ENCODE data around the gene LTB4R2. TPM values are rescaled to one million over a fixed set of nuclear protein-coding genes. Genes with fewer than 3 reads are reported as not detected.

LTB4R2 gene
- total RNA-seq, 1 experiment from 2014 or later = 15.0 TPM

- Histone ChIP-seq H4K20me1 (ENCODE audit: insufficient read depth) (no peaks in the 10 kb centered on the region), H3K36me3 (ENCODE audit: low read depth) (no peaks in the 10 kb centered on the region), H3F3A (ENCODE audit: insufficient read depth, low read depth) (peaks cover 10% of the 10 kb centered on the region), H3K9me3 (ENCODE audit: insufficient read depth, low read depth) (no peaks in the 10 kb centered on the region), H3K9me2 (ENCODE audit: insufficient read depth) (no peaks in the 10 kb centered on the region), H3K27ac (0 out of 2 replicates have a peak overlapping the region, but pooled peaks have one; percentile 26), H3K4me3 (no peak overlapping the region), H3K27me3 (ENCODE audit: insufficient read depth, low read depth) (no peaks in the 10 kb centered on the region), H3K79me2 (ENCODE audit: low read depth) (no peaks in the 10 kb centered on the region), H2AFZ (no peak overlapping the region), H3K4me1 (replicated peaks; ENCODE audit: insufficient read depth) (peaks cover 8% of the 10 kb centered on the region), H3K4me2 (no peak overlapping the region; the same call in 1 of the 2 replicates)
- ChIA-PET CTCF (no interaction called here), POLR2A (ENCODE audit: unreplicated experiment) (no interaction called here)
- DNase-seq = peak in 1 of 2 experiments; percentile 51
- TF ChIP-seq EZH2 (IDR thresholded peaks at IDR 0.05; ENCODE audit: low read depth) = no peak
- TF ChIP-seq, protein P1, sequence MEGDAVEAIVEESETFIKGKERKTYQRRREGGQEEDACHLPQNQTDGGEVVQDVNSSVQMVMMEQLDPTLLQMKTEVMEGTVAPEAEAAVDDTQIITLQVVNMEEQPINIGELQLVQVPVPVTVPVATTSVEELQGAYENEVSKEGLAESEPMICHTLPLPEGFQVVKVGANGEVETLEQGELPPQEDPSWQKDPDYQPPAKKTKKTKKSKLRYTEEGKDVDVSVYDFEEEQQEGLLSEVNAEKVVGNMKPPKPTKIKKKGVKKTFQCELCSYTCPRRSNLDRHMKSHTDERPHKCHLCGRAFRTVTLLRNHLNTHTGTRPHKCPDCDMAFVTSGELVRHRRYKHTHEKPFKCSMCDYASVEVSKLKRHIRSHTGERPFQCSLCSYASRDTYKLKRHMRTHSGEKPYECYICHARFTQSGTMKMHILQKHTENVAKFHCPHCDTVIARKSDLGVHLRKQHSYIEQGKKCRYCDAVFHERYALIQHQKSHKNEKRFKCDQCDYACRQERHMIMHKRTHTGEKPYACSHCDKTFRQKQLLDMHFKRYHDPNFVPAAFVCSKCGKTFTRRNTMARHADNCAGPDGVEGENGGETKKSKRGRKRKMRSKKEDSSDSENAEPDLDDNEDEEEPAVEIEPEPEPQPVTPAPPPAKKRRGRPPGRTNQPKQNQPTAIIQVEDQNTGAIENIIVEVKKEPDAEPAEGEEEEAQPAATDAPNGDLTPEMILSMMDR (conservative IDR thresholded peaks at IDR 0.05) = peak; percentile 45
- BruUV-seq (replicated peaks) = no TSS peak
- intact Hi-C loops (cut with micrococcal nuclease; ENCODE audit: unreplicated experiment) = no loop called here
Measured at GRCh38 chr14:24279301-24280186, 30.4 kb upstream of the LTB4R2 start.

DNA sequence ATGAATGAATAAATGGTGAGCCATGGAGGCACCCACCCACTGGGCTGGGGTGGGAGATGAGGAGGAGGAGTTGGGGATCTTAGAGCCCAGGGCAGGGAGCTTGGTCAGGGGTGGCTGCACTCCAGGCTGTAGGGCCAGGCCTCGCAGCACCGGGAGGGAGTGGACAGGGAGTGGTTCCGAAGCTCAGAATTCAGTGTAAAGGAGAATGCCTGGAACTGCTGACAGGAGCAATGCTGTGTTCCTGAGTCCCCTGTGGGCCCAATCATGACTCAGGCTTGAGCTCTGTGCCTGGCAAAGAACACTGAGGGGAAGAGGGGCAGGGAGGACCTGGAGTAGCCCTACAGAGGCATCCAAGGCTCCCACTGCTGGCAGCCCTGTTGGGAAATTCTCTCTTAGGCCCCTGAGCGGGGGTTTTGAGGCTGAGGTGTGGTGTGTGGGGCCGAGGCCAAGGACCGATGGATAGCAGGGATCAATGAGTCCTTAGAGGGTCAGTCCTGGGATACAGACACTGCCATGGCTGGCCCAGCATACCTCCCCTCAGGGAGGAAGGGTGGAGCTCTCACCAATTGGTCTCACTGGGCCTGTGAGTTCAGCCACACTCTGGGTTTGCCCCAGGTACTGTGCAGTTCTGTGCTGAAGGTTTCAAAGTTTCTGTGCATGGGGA lies 29.0 kb upstream of the LTB4R2 start:
- H3K4me3 ChIP-seq = no peak overlapping the region
- no peak for DNase-seq
- H3K4me1 ChIP-seq (replicated peaks; ENCODE audit: insufficient read depth) = peaks cover 8% of the 10 kb centered on the region
- no peaks in the 10 kb centered on the region for H3K9me2 ChIP-seq (ENCODE audit: insufficient read depth)
- no peaks in the 10 kb centered on the region for H3K36me3 ChIP-seq (ENCODE audit: low read depth)
- TF ChIP-seq EZH2 (IDR thresholded peaks at IDR 0.05; ENCODE audit: low read depth) = no peak
- TF ChIP-seq, protein P1 (conservative IDR thresholded peaks at IDR 0.05) = no peak
- no peaks in the 10 kb centered on the region for H3K9me3 ChIP-seq (ENCODE audit: insufficient read depth, low read depth)
- H3K4me2 ChIP-seq = no peak overlapping the region
- H3F3A ChIP-seq (ENCODE audit: insufficient read depth, low read depth) = peaks cover 7% of the 10 kb centered on the region; the same call in 1 of the 2 replicates
- H3K27me3 ChIP-seq (ENCODE audit: insufficient read depth, low read depth) = no peaks in the 10 kb centered on the region
- no TSS peak for BruUV-seq (replicated peaks)
- ChIA-PET POLR2A (ENCODE audit: unreplicated experiment) (interaction anchor here (0.6 kb wide), 2 partner anchors 9 to 35 kb away, joined by 9 to 18 read pairs; no protein-coding TSS in a partner anchor), CTCF (interaction anchor here (0.6 kb wide), 1 partner anchor 150 kb away, joined by 3 read pairs; no protein-coding TSS in a partner anchor)
- intact Hi-C loops (cut with micrococcal nuclease; ENCODE audit: unreplicated experiment) = no loop called here
- H3K79me2 ChIP-seq (ENCODE audit: low read depth) = no peaks in the 10 kb centered on the region
- no peak overlapping the region for H2AFZ ChIP-seq
- no peaks in the 10 kb centered on the region for H4K20me1 ChIP-seq (ENCODE audit: insufficient read depth)
- H3K27ac ChIP-seq = no peak overlapping the region

DNA sequence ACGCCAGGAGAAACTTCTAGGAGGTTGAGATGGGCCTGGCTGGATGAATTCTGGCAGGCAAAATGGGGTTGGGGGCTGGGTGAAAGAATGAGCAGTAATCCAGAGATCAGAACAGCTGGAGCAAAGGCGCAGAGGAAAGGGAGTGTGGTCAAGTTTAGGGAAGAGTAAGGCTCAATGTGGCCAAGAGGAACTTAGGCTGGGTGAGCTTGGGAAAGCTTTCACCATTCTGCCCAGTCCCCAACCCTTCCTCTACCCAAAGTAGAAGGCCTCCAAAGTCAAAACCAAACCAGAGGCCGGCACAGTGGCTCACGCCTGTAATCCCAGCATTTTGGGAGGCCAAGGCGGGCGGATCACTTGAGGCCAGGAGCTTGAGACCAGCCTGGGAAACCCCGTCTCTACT lies 28.3 kb upstream of the LTB4R2 start:
- no peaks in the 10 kb centered on the region for H3K27me3 ChIP-seq (ENCODE audit: insufficient read depth, low read depth)
- peaks cover 8% of the 10 kb centered on the region for H3K4me1 ChIP-seq (replicated peaks; ENCODE audit: insufficient read depth)
- H3K4me3 ChIP-seq = no peak overlapping the region
- H2AFZ ChIP-seq = no peak overlapping the region
- no peak overlapping the region for H3K27ac ChIP-seq
- H3K79me2 ChIP-seq (ENCODE audit: low read depth) = no peaks in the 10 kb centered on the region
- no peaks in the 10 kb centered on the region for H4K20me1 ChIP-seq (ENCODE audit: insufficient read depth)
- DNase-seq = no peak
- no peak overlapping the region for H3K4me2 ChIP-seq
- H3K36me3 ChIP-seq (ENCODE audit: low read depth) = no peaks in the 10 kb centered on the region
- no peaks in the 10 kb centered on the region for H3K9me2 ChIP-seq (ENCODE audit: insufficient read depth)
- ChIA-PET CTCF (no interaction called here), POLR2A (ENCODE audit: unreplicated experiment) (no interaction called here)
- no TSS peak for BruUV-seq (replicated peaks)
- intact Hi-C loops (cut with micrococcal nuclease; ENCODE audit: unreplicated experiment) = no loop called here
- H3K9me3 ChIP-seq (ENCODE audit: insufficient read depth, low read depth) = no peaks in the 10 kb centered on the region
- TF ChIP-seq, protein P1 (conservative IDR thresholded peaks at IDR 0.05) = no peak
- TF ChIP-seq EZH2 (IDR thresholded peaks at IDR 0.05; ENCODE audit: low read depth) = no peak
- H3F3A ChIP-seq (ENCODE audit: insufficient read depth, low read depth) = peaks cover 7% of the 10 kb centered on the region; the same call in 1 of the 2 replicates

Data from PC-9 (cell line).